A172 (cell line): ENCODE results near the gene ZNF664. TPM values are rescaled to one million over a fixed set of nuclear protein-coding genes. Genes with fewer than 3 reads are reported as not detected.

ENCODE experiments used
- DNase-seq: peaks from one replicate; pipeline ENCODE4 v3.0.0-alpha.2; 2015; ENCODE audit warnings: low spot score
- total RNA-seq: library from RNA; depleted of rRNA; stranded (reverse); fragments of >200 nt; shearing (Covaris generic); gene quantifications from 2 replicates; pipeline ENCODE4 v1.2.3, GENCODE V29; 2014; rRNA removed

The ZNF664 gene
- total RNA-seq = 70.0 and 72.0 TPM in 2 replicates

DNA sequence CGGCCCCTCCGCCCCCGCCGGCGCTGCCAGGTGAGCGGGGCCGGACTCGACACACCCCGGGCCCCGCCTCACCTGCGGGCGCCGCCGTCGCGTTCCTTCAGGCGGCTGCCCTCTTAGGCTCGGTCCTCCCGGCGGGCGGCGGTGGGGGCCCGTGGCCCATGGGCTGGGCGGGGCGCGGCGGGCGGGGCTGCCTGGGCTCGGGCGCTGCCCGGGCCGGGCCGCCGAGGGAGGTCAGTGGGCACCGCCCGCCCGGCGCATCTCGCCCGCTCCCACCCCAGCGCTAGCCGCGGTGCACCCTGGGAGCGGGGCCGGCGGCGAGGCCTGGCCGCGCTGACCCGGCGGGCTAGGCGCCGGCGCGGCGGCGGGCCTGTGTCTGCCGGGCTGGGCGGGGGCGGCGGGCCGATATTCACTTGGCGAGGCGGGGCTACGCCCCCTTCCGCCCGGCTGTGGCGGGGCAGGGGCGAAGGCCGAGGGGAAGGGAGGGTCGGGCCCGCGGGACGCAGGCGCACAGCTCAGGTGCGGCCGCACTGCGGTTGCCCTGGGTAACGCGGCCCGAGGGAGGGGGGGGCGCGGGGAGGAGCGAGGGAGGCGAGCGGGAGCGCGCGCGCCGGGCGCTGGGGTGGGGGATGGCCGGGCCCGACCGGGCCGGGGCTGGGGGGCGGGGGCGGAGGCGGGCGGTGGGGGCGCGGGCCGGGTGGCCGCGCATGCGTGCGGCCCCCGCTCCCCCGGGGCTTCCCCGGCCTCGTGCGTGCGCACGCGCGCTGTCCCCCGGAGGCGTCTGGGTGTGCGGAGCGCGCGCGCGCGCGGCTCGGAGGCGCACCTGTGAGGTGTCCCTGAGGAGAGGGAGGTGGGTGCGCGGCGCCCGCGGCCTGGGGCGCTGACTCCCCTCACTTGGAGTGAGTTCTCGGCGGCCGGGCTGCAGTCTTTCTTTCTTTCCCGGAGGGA is at the start of gene ZNF664, which contains the start of gene CCDC92:
ZNF664 (plus strand) TSS at position 759 of the 945 bp plus-strand sequence. CDS start 38,930 bp downstream, outside the sequence.
CCDC92 (minus strand) TSS at position 375 of the 945 bp plus-strand sequence. CDS start 28,526 bp downstream, outside the sequence.
- peak; percentile 69 for DNase-seq

DNA sequence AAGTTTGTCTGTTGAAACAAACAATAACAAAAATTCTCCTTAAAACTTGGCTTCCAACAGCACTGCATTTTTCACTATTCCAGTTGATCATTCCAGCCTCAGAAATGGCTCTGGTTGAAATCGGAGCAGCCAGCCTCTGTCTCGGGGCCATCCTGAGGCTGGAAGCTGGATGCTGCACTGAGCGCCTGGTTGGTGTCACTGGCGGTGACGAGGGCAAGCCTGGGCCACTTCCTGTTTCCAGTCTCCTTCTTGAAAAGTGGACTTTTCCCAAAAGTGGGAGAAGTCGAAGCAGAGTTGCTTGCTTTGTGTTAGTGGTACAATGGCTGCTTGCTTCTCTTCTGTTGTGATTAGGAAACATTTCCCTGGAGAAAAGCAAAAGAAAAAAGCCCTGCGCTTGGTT is 49.1 kb upstream of the ZNF664 start:
- no peak for DNase-seq

DNA sequence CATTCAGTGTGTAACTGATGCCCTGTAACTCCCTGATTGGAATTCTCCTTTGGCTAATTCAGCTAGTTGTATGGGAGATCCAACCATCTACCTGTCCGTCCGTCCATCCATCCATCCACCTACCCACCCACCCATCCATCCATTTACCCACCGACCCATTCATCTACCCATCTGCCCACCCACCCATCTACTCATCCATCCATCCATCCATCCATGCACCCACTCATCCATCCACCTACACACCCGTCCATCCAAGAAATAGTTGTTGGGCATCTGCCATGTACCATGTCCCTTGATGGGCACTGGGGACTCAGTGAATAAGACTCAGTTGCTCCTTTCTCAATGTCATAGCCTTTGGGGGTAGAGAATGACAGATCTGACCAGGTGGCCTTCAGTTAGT is 48.5 kb upstream of the ZNF664 start:
- DNase-seq = no peak

DNA sequence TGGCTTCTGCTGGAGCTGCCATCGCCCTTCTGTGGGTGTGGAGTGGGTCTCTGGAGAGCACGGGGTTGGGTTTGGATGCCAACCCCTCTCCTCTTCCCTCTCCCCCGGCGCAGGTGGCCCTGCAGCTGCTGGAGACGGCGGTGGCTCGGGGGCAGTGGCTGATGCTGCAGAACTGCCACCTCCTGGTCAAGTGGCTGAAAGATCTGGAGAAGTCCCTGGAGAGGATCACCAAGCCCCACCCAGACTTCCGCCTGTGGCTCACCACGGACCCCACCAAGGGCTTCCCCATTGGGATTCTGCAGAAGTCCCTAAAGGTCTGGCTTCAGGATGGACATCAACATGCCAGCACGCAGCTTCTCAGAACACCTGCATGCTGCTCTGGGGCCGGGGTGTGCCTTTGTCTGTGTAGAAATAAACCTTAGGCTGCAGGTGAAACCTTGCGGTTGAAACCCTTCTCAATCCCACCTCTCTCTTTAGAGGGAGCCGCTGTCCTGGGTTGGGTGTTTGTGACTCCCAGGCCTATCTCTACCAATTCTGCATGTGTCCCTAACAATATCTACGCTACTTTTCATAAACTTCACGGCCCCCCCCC is 44.6 kb upstream of the ZNF664 start:
- no peak for DNase-seq

DNA sequence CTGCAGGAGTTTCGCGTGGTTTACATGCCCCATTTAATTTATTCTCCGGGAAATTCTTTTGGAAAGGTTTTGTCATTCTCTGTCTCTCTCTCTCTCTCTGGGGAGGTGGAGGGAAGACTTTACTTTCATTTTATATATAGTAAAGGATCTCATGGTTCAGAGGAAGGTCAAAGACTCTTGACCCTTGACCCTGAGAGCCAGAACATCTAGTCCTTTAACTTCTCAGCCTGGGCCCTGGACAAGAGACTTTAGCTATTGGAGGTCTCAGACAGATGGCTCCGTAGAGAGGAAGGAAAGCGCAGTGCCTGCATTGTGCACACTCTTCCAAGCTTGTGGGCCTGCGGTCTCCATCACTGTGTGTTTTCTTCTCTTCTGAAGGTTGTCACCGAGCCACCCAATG is 44.1 kb upstream of the ZNF664 start:
- DNase-seq = no peak

DNA sequence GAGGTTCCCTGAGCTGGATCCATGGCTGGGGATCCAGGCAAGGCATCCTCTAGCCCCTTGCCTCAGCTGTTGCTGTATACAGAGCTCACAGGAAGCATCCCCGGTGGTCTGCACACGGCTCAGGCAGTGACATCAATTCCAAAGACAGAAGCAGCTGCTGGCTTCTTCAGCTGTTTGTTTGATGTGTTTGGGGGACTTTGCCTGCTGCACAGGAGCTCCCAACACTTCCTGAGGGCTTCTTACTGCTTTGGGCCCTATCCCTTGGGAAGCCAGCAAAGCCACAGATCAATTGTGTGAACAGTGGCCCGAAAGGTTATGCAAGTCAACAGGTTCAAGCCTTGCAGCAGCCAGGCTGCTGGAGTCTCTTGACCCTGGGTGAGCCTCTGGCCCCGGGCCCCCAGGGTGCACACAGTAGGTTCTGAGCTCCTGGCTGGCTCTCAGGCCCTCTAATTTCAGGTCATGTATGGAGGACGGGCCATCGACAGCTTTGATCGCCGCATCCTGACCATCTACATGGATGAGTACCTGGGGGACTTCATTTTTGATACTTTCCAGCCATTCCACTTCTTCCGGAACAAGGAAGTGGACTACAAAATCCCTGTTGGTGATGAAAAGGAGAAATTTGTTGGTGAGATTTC is 43.0 kb upstream of the ZNF664 start:
- no peak for DNase-seq

DNA sequence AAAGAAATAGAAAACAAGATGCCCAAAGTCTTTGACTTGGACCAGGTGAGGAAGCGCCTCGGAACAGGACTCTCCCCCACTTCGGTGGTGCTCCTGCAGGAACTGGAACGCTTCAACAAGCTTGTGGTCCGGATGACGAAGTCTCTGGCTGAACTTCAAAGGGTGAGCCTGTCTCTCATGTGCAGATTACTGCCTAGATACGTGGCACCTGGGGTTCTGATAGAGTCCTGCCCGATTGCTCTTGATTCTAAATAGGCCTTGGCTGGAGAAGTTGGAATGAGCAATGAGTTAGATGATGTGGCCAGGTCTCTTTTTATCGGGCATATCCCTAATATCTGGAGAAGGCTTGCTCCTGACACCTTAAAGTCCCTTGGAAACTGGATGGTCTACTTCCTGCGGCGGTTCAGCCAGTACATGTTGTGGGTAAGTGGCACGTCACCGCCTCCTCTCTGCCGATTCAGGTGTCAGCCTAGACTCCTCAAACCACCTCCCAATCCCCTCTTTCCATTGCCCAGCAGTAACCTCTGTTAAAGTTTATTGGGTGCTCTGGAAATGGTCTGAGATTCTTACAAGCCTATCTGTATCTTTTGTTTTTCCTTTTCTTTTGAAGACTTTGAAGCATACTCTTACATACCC is 41.2 kb upstream of the ZNF664 start:
- no peak for DNase-seq

DNA sequence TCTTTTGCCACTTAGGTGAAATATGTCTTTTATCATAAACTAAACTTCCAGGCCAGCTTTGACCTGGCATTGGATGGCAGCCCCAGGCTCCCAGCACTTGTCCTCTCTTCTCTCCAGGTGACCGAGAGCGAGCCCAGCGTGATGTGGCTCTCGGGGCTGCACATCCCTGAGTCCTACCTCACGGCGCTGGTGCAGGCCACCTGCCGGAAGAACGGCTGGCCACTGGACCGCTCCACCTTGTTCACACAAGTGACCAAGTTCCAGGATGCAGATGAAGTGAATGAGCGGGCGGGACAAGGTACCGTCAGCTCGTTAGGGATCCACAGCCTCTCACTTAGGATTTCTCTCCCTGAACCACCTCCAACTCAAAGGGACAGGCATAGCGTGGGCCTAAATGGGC is 39.8 kb upstream of the ZNF664 start:
- DNase-seq = no peak

DNA sequence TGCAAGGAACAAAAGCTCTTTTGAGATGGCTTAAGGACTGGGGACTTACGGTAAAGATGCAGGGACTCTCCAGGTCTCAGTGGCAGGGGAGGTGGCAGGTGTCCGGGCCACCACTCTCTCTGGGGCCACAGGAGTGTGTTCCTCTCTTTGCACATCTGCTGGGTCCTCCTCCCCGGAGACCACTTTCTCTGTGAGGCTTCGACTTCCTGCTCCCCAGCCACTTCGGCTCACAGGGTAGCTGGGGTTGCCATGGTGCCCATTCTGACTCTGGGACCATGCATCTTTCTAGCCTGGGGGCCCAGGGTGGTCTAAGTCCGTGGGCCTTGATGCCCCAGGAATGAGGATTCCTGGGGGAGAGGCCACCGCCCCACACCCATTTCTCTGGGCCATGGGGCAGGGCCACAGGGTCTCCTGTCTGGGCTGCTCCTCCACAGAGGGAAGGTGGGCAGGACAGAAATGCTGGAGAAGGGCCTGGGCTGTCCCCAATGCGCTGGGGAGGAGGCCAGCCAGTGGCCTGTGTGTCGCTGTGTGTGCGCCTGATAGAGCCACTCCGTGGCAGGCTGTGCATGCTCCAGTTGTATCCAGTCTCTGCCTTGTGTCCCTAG is 38.9 kb upstream of the ZNF664 start:
- DNase-seq = no peak

DNA sequence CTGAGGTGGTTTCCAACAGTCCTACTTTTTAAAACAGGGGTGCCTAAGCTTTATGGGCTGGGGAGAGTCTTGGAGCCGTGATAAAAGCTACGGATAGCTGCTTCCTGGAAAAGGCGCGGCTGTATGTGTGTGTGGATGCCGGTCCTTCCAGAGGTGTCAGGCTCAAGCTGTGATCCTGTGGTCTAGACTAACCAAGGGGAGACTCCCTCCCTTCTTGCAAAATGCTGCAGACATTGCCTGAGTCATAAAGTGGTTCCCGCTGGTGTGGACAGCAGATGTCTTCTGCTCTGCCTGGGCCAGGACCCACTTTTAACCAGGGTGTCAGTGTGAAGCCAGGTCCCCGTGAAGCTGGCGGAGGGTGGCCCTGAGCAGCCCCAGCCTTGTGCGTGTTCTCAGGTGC is 38.2 kb upstream of the ZNF664 start:
- DNase-seq = peak; percentile 42

DNA sequence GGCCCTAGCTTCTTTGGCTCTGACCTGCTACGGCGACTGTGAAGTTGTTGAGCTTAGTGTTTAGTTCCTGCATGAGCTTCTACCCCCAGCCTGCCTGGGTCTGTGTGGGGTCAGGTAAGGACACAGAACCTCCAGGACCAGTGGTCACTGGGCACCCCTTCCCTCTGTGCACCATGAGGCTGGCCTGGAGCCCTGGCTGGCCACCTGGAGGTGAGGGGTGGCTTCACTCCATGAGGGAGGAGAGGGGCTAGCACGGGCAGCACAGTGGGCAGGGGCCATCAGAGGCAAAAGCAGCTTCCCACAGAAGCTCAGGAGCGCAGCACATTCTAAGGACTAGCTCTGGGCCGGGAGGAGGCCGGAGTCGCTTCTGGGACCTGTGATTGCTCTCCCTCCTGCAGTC is 37.1 kb upstream of the ZNF664 start:
- no peak for DNase-seq

DNA sequence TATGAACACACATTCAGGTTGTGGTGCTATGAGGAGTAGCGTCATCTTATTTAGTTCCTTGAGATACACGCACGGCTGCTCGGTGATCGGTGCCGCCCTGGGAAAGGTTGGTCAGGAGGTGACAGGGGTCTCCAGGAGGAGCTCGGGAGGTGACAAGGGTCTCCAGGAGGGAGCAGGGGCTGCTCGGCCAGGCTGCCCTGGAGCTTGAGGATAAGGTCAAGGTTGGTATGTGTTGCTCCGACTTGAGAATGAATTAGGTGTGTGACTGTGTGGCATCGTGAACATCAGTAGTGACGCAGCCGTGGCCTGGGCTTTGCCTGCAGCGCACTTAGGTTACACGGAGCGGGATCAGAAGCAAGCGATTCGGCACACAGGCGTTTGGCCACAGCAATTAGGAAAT is 36.5 kb upstream of the ZNF664 start:
- no peak for DNase-seq

DNA sequence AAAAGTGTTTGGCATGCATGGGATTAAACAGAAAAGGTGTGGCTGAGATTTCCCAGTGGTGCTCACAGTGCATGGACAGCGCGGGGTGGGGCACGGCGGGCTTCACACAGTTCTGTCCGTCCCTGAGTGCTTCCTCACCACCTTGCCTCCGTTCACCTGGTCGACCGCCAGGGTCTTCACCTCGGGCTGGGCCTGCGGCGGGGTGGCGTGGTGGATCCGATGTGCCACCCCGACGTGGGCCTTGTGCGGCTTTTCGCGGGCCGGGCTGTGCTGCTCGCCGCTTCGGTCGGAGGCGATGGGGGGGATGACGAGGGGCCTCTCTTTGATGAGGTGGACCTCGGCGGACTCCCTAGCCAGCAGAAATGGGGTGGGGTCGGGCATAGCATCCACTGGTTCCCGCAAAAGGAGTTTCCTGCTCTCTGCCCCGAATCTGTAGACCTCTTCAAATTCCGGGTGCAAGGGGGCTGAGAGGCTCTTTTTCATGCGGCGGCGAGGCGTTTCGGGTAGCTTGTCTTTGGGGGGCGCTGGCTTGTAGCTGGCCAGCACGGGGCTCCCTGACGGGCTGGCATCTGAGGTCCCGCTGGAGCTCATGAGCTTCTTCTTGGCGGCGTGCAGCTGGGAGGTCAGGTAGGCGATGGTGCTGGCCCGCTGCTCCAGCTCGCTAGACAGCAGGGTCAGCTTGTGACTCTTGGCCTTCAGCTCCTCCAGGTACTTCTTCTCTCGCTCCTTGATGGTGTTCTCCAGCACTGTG is 35.9 kb upstream of the ZNF664 start:
- DNase-seq = no peak

DNA sequence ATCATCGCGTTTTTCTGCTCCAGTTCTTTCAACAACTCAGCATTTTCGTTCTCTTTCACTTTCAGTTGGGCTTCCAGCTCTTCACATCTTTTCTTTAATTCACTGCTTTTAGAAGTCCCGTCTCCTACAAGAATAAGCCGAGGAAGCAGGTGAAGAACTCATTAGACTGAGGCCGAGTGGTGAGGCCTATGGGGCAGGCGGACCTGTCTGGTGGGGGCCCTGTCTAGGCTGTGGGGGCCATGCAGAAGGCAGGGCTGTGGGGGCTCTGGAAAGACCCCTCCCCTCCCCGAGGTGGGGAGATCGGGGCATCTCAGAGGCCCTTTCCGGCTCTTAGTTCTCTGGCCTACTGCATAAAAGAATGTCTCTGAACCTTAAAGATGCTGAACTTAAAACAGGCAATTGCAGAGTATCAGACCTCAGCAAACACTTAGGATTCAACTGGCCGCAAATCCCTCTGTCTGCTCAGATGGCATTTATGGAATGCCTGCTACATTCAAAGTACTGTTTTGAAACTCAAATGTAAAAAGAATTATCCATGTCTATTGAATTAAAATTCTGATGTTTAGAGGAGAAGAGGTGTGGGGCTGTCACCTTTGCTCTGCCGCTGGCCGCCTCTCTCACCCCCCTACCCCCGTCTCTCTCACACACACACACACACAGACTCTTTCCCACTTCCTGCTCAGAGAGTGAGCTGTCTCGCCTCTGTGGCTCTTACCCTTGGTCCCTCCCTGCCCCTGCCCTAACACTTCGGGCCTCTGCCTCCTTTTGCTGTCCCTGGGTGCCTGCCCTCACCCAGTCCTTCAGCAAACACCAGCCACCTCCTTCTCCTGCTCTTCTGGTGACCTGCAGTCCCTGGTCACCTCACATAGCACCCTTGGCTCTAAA is 35.1 kb upstream of the ZNF664 start:
- DNase-seq = no peak

DNA sequence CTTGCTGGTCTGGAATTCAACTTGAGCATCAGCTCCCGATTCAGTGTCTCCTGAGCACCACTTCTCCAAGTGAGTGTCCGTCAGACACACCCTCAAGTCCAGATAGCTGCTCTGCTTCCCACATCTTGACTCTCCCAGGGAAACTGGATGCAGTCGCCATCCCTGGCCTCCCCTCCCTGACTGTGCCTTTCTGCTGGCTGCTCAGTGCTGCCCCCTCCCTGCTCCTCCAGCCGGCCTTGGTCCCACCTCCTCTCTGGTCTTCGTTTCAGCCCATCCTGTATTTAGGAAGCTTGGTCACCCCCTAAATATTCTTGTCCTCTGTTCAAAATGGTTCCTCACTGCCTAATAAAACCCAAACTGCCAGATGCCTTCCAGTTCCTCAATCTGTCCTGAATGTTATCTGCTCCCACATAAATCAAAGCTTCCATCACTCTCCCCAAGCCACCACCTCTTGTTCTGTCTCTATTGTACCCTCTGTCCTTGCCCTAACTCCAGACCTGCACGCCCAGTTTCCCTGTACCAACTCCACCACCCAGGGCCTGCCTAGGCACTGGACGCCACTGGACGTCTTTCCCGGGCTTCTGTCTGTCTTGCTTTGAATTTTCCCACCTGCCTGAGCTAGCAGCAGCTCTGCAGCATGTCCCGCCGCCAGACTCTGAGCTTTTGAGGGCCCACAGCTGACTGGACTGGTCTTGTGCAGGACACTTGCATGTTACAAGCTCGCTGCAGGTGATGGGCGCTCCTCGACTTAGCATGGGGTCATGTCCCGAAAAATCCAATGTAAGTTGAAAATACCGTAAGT is 34.1 kb upstream of the ZNF664 start:
- DNase-seq = no peak

DNA sequence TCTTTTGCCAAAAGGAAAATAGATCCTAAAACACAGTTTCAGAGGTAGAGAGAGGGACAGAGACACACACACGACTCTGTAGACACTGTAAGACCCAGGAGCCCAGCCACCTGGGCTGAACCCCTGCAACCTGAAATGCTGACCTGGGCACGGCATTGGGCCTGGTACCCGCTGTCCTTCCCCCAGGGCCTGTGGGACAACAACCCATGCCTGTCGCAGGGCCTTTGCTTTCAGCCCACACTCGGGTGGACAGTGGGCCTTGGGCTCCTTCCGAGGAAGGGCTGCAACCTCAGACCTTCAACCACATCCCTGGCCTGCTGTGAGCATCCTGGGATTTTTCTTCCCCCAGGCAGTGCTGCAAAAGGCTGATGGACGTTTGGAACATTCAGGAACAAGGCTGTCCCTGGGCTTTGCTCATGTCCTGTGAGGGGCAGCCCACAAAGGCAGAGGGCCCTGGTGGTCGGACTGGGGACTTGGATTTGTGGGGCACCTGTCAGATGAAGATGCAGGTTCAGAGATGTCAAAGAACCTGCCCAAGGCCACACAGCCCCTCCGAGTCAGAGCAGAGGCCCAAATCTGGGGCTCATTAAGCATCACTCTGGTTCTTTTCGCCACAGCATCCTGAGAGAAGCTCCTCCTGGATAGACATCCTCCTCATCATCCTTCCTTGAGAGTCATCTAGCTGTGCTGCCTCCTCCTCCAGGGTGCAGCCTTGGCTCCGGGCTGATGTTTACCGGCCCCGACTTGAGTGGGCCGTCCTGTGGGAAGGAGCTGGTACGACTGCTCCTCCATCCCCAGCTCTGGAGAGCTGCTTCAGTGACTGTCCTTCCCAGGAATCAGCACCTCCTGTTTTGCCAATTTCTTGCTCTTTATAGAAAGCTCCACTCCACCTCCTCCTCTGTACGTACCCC is 33.0 kb upstream of the ZNF664 start:
- no peak for DNase-seq

DNA sequence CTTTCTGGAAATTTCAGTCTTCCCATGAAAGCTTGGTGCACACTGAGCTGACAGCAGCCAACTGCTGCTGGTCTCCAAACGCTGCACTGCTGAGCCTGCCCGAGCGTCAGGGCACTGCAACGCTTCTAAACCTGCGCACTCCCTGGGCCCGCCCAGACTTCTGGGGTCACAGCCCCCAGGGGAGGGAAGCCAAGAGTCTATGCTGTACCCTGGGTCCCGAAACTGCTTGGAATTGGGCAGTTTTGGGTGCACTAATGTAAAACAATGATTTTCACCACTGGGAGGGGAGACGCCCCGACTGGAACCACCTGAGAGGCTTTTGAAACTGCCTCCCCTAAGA is 32.4 kb upstream of the ZNF664 start:
- no peak for DNase-seq

DNA sequence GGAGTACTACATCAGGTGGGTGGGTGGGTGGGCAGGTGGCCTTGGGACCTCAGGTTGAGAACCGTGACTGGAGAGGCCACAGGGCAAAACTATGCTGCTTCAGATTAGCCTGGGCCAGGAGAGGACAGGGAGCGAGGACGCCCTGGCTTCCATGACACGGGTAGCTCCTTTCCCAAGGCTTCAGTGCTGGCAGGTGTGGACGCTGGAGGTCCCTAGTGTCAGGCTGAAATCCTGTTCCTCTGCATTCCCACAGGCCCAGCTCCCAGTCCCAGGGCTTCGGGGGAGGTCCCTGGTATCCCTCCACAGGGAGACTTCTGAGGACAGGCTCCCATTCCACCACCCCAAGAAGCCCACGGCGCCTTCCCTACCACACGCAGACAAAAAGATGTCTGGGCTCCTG is 32.0 kb upstream of the ZNF664 start:
- DNase-seq = no peak
